ENCODE results near the gene ITGA3.

DNA sequence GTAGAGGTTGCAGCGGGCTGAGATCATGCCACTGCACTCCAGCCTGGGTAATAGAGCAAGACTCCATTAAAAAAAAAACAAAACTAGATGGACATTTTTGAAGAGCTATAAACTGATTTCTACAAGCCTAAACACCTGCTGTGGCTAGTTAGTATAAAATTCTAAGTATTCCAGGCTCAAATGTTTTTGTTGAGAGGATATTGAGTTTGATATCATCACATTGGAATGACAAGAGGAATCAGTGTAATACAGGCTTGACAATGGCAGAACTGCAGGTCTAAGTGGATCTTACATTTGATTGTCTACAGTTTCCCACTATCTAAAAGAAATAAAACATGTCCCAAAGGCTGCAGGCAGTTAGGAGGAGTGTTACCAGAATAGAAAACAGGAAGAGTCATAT is 37.0 kb upstream of the ITGA3 start:
- TF ChIP-seq CTCF (conservative IDR thresholded peaks at IDR 0.05; ENCODE audit: low read length), result no peak
- TF ChIP-seq EZH2phosphoT487 (IDR thresholded peaks at IDR 0.05; ENCODE audit: borderline replicate concordance), result no peak
